Stimulated activated CD8-positive, alpha-beta memory T cell treated with anti-CD3 and anti-CD28 coated beads, Interleukin-15, amount 100 ng/mL, for 24 hours (primary cell): ENCODE measurements around the gene NET1.
"Not testable (repeated sequence)": the region's sequence is repeated elsewhere in the genome, so short reads cannot be mapped to it uniquely, and the experiment has no call there.

ENCODE experiments used
- DNase-seq: peaks from one replicate; pipeline ENCODE4 v3.0.0-alpha.2; 2020; ENCODE audit warnings: low read depth

The NET1 gene

DNA sequence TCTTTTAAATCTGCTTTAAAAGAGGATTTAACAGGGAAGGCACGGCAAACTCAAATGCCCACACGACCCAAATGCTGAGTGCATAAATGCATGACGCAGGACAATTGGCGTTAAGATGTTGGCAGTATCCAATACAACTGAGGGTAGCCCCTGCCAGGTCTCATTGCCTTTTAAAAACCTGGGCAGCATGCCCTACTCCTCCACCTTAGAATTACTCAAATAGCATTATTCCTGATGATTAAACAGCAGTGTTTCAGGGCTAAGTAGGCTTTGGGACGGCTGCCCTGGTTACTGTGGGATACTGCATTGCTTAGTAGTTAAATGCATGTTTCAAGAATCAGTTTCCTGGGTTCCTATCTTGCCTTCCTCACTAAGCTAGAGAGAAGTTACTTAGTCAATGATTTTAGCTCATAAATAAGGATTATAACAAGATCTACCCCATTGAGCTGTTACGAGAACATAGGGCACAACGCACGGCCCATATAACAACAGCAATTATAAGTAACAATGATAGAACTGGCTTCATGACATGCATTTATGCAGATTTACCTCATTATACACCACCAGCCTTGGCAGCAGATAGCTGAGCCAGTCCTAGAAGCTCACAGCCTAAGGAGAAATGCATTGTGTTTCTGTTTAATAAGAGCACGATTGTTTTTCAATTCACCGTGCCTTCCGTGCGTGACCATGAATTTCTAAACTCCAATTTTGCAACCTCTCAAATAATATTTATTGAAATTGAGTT, 15.6 kb upstream of the NET1 start:
- no peak for DNase-seq

DNA sequence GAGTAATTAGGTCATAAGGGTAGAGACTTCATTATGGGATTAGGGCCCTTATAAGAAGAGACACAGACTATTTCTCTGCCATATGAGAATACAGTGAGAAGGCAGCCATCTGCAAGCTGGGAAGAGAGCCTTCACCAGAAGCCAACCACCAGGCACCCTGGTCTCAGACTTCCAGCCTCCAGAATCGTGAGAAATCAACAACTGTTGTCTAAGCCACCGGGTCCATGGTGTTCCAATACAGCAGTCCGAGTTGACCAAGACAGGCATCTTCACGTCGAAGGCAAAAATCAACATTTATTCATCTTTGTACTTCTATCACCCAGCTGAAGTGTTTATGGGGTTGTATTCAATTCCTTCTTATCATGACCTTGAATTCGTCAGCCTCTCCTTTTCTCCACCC, 13.0 kb upstream of the NET1 start:
- no peak for DNase-seq

DNA sequence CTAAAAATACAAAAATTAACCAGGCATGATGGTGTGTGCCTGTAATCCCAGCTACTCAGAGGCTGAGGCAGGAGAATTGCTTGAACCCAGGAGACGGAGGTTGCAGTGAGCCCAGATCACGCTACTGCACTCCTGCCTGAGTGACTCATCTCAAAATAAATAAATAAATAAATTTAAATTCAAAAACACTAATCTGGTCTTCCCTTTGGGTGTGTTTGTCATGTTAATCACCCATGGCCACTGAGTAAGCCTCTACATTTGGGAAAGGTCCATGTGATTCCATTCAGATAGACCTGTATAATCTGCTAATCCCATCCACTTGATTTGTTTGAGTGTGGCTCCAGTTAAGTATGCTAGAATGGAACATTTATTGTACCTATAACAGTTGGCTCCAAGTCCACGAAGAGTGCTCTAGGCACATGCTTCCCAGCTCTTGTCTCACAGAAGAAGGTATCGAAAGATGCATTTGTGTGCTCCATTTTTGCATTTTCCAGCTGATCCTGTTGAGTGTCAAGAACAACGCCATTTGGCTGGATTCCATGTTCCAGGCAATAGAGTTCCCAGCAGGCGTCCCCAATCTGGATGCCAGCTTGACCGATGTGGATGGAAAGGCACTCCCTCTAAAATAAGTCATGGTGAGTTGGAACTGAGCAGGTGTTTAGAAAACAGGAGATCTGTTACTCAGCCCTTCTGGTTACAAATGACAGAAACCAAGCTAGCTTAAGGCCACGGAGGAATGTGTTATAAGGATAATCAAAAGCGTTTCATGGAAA, 11.7 kb upstream of the NET1 start:
- no peak for DNase-seq

DNA sequence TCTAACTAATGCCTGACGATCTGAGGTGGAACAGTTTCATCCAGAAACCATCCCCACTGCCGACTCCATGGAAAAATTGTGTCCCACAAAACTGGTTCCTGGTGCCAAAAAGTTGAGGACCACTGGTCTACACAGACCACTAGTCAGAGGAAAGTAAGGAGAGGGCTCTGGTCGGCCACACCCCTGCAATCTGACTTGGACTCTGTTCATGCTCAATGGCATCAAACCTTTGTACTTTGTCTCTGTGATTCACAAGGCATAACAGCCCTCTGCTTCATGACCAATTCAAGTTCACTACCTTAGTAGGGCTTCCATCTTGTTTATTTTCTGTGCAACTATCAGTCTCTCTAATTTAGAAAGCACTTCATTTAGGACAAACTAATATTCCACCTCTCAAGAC, 9.6 kb upstream of the NET1 start:
- DNase-seq: no peak

DNA sequence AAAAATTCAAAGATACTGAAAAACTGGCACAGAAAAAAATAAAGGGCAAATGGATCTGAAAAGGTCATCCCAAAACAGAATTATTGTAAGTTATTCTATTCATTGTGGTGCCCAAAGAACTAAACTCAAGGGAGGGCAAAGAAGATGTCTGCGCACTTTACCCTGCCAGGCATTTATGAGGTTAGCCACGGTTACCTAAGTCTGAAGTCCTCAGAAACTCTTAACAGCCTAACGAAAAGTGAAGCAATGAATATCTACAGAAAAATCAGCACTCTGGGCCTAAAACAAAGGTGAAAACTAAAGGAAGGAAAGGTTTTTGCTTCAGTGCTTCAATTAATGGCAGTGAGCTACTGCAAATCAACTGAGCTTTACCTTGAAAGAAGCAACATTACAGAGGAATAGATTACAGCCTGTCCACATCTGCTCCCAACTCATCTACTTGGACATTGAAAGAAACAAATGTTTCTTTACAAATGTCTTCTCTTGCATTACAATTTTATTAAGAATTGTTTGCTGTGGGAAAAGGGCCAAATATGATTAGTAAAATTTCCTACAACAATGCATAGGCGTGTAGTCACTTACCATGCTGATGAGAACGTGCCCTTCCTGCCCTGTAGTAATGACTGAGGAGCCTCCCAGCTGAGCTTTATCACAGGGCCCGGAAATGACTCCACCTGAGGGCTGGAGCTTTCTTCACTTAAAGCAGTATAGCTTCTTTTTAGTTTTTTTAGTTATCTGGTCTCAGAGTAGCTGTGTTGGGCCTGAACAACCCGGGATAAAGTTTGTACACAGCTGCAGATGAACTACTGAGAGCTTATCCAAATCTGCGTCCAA, 7.9 kb upstream of the NET1 start, which contains the start of gene TUBAL3:
Gene TUBAL3, minus strand, starts transcription at position 621 of the 834 bp plus-strand sequence. Its CDS starts 36 bp downstream, at position 585.
- DNase-seq: no peak

DNA sequence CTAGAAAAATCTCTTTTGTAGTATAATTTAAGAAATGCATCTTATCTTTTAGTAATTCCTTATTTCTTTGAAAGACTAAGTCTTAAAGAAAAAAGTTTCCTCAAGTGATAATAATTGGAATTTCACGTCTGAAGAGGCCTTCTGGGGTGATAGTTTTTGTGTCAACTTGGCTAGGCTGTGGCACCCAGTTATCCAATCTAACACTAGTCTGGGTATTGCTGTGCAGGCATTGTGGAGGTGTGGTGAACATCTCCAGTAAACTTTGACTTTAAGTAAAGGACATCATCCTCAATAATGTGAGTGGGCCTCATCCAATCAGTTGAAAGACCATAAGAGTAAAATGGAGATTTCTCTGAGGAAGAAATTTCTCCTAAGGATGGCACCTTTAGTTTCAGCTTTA, 5.4 kb upstream of the NET1 start:
- no peak for DNase-seq

DNA sequence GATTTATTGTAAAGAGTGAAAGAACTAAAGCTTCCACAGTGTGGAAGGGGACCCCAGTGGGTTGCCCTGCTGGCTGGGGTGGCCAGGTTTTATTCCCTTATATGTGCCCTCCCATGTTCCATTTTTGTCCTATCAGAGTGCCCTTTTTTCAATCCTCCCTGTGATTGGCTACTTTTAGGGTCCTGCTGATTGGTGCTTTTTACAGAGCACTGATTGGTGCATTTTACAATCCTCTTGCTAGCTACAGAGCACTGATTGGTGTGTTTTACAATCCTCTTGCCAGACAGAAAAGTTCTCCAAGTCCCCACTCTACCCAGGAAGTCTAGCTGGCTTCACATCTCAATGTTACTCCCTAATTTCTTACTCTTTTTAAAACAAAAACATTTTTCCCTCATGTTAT, 1.6 kb upstream of the NET1 start:
- not testable (repeated sequence) for DNase-seq

DNA sequence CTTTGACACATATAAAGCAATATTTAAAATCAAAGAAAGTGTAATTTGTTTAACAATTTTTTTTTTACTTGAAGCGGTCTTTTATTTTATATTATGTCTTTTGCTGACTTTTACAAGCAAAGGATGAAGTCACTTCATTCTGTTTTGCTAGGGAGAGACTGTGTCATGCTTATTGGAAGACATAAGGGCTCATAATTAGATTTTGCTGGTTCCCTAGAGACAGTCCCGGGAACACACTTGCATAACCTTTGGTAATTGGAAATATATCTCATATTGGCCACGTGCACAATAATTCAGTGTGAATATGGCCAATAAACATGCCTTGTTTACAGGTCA, 448 bp upstream of the NET1 start:
- DNase-seq: no peak

DNA sequence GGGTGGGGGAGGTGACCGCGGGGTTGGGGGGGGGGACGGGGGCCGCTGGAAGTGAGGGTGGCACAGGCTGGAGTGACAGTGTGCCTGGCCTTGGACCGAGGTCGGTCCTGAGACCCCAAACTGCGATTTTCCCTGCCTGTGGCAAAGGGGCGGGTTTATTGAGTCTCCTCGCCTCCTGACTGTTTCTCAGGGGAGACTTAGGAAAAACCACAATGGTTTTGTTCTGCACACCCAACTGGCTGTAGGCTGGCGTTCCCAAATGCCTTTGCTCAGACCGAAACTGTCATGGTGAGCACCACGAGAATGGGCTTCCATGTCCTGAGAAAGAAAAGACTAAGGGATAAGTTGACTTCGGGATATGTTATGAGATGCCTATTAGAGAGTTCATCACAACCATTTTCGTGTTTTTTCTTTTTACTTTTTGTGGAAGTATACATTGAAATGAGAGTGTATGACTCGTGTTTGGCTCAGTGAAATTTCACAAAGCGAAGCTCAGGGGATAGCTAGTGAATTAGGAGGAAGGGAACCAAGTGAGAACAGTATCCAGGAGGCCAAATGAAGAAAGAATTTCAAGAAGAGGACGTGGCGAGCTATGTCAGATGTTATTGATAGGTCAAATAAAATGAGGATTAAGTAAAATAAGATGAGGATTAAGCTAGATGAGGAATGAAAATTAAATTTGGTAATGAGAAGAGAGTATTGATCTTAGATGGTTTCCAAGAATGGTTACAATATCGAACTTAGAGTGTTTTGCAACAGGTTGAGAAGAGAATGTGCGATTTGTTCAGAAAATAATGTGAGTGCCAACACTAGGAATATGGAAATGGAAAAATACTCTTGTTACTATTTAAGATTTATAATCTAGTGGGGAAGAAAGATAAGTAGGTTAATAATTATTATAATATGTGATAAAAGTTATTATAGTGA, 918 bp downstream of the NET1 start:
- DNase-seq: no peak

DNA sequence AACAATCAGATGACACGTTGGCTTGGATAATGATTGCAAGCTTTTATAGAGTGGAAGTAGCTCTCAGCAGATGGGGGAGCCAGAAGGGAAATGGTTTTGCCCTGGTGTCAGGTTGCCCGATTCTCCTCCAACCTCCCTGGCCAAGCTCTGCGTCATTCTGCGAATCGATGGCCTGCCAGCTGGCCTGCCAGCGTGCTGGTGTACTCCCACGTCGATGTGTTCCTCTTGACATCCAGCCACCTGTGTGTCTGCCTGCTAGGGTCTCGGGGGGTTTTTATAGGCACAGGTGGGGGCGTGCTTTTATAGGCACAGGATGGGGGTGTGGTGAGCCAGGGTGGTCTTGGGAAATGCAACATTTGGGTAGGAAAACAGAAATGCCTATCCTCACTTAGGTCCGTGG, 4.6 kb downstream of the NET1 start:
- no peak for DNase-seq

DNA sequence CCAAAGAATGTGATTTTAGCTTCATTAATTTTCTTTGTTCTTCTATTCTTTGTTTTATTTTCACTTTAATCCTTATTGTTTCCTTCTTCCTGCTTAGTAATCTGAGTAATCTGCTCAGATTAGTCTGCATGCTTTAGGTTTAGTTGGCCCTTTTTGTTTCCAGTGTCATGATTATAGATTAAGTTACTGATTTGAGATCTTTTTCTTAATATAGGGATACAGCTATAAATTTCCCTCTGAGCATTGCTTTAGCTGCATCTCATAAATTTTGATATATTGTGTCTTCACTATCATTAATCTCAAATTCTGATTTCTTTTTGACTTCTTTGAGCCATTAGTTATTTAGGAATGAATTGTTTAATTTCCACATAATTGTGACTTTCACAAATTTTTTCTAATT, 6.2 kb downstream of the NET1 start:
- DNase-seq: no peak

DNA sequence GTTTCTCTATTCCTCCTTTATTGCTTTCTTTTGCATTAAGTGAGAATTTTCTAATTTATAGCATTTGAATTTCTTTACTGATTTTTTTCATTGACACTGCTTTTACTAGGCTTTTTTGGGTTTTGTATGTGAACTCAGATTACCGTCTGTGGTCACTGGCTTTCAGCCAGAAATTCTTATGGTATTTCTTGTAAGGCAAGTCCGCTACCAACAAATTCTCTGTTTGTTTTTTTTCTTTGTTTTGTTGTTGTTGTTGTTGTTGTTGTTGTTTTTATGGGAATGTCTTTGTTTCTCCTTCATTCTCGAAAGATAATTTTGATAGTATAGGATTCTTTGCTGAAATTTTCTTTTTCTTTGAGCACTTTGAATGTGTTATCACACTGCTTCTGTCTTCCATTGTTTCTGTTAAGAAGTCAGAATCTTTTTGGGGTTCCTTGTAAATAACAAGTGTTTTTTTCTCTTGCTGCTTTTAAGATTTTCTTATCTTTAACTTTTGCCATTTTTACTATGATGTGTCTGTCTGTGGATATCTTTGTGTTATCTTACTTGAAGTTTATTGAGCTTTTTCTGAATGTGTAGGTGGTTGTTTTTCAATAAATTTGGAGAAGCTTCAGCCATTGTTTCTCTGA, 7.2 kb downstream of the NET1 start:
- no peak for DNase-seq

DNA sequence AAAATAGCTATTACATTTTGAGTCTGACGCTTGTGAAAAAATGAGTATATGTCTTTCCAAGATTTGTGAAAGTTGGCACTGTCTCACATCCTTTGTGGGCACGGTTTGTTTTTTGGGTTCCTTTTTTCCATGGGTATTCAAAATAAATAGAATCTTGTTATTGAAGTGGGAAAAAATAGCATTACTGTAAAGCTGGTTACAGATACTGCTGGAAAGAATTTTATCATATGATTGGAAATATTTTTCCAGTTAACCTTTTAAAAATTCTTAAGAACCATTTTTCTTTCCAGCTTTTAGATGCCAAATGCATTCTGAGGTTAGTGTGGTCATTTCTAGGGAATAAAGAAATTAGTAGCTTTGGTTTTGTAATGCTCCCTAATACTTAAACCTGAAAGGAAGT, 11.4 kb downstream of the NET1 start:
- no peak for DNase-seq

DNA sequence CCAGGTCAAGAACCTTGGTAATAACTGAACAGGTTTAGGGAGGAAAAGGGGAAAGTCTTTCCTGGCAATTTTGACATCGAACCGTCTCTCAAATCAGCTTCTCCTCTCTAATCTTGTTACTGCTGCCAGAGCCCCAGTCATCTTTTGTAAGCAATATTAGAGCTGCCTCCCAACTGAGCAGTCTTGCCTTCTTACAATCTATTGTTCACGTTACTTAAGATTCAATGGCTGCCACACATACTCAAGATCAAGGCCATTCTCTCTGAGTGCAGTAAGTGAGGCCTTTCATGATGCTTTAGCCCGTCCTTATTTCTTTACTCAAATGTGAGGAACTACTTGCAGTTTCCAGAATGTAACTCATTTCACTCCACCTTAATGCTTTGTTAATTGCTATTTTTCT, 12.4 kb downstream of the NET1 start:
- no peak for DNase-seq

DNA sequence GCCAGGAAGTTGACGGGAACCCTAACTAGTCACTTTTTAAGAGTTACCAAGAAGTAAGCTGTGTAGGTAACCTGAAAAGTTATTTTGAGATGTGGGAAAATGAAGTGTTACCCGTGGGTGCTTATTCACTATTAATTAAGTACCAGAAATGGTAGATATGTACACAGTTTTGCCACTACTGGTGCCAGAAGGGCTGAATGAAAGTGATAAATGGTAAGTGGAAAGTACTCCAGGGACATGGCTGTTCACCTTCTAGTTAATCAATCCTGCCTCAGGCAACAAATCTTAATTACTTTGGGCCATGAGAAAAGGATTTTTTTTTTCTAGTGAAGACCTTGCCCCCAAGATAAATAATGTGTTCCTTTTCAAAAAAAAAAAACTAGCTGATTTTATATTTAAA, 15.8 kb downstream of the NET1 start:
- no peak for DNase-seq

DNA sequence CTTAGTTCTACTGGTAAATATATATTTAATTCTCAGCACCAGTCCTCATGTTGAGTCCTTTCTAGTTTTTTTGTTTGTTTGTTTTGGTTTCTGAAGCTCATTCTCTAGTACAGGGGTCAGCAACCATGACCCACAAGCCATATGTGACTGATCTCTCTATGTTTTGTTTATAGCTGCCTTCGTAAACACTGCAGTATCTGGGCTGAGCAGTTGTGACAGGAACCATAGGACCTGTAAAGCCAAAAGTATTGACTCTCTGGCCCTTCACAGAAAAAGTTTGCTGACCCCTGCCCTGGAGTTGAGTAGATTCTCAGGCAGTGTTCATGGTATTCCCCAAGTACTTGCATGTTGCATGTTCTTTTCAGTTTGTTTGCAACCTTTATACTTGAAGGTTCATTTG, 20.8 kb downstream of the NET1 start:
- DNase-seq: no peak

DNA sequence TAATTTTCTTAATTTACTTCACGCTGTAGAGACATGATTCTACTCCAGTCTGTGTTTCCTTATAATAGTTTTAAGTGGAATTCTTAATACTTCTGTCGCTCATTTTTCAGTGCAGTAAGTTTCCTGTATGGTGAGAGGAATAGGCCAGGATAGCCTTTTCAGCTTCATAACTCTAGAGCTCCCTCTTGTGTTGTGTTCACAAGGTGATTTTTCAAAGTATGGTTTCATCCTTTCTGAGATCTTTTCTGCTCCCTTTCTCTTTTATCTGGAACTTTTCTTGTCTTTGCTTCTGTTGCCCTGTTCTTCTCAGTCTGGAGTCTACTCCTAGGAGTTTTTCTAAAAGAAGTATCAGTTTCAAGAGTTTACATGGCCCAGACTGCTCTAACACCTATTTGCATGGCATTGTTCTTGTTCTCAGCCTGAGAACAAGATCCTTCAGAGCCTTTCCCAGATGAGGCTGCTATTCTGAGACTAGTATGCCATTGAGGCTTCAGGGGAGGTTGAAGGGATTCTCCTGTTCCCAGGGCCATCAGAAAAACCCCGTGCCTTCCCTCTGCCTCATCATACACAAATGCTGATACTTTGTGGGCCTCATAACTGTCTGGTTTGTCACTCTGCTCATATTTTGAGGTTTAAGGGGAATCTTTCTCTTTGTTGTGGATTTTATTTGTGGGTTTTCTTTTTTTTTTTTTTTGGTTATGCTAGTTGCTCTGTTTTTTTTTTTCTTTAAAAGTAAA, 21.8 kb downstream of the NET1 start:
- DNase-seq: no peak

DNA sequence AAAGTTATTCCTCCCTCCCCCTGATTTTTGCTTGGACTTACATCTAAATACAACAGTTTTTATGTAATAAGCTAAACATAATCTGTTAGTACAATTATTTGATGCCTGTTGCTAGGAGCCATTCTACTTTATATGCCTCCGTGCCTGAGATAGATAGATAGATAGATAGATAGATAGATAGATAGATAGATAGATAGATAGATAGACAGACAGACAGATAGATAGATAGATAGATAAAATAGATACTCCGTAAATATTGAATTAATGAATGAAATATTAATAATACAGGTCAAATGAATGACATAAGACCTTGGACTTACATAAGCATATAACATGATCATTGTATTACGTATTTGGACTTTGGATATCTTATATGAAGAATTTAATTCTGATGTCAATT, 23.0 kb downstream of the NET1 start:
- DNase-seq: no peak

DNA sequence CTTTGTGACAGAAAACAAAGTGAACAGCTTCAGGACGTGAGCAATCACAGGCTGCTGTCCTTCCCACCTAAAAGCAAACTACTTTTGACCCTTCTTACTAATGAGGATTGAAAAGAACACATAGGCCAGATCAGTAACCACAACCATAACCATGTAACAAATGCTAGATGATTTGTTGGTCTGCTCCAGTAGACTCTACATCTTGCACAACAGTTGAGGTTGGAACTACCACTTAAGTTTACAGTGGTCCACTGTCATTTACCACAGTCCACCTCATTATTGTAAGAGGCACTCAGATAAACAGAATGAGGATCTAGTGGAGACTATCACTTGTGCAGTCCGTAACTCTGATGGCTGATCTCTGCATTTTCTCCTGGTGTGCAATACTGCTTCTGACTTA, 27.8 kb downstream of the NET1 start:
- DNase-seq: no peak

DNA sequence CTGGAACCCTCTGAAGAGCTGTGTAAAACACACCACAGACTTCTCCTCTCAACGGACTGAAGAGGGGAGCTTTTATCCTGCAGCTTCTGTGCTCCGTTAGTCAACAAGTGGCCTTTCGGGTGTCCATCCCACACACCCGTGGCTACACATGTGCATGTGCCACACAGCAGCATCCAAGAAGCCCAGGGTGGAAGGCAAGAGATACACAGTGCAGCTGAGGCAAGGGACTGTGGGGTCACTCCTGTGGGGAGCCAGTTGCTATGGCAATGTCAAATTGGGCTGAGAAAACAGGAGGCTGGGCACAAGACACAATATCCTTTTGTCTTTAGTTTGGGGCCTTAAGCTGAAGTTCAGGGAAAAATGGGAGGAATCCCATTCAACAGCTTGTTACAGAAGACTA, 28.7 kb downstream of the NET1 start:
- no peak for DNase-seq
